Measurements from ENCODE around the gene FNDC7.

The FNDC7 gene

DNA sequence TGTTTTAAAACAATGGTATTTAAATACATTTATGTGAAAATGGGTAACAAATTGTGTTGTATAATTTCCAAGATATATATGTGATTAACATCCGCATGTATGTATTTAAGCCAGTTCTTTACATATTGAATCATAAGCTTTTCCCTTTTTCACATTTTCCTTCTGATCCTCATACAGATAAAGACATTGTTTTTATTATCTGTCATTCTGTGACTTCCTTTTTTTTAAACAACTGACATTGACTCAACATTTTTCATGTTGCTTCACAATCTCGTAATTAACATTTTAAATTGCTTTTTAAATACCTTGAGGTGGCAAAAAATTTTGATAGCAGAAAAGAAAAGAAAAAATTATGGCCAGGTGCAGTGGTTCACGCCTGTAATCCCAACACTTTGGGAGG is 35.2 kb downstream of the FNDC7 start:
- Histone ChIP-seq H3K4me3 (ENCODE audit: low read depth in 1 of 2, low read length in 1 of 2) (peak overlapping the region; percentile 92 to 95), H3K27me3 (no peaks in the 10 kb centered on the region), H3K4me1 (ENCODE audit: control insufficient read depth in 1 of 2, insufficient read depth in 1 of 2, low read depth in 1 of 2, low read length in 1 of 2) (peaks cover 16 to 35% of the 10 kb centered on the region in 2 experiments), H3K36me3 (peaks cover 10% of the 10 kb centered on the region), H3K27ac (peak overlapping the region; percentile 98), H3K9me3 (no peaks in the 10 kb centered on the region)
- TF ChIP-seq, protein P1, sequence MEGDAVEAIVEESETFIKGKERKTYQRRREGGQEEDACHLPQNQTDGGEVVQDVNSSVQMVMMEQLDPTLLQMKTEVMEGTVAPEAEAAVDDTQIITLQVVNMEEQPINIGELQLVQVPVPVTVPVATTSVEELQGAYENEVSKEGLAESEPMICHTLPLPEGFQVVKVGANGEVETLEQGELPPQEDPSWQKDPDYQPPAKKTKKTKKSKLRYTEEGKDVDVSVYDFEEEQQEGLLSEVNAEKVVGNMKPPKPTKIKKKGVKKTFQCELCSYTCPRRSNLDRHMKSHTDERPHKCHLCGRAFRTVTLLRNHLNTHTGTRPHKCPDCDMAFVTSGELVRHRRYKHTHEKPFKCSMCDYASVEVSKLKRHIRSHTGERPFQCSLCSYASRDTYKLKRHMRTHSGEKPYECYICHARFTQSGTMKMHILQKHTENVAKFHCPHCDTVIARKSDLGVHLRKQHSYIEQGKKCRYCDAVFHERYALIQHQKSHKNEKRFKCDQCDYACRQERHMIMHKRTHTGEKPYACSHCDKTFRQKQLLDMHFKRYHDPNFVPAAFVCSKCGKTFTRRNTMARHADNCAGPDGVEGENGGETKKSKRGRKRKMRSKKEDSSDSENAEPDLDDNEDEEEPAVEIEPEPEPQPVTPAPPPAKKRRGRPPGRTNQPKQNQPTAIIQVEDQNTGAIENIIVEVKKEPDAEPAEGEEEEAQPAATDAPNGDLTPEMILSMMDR (IDR thresholded peaks at IDR 0.05): no peak

DNA sequence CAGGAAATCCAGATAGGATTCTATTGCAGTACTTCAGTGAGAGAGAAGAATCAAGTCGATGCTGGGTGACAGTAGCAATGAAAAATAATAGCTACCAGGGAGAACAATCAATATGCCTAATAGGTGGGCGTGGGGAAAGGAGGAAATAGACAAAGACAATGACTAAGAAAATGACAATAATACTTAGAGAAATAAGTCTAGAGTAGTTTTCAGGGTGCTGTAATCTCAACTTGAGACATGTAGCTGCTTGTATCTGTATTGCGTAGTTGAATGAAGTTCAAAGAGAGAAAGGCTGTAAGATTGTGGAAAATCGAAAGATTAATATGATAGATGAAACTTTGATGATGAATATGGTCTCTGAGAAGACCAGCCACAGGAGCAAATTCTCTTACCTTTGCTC is 36.4 kb downstream of the FNDC7 start:
- no peak overlapping the region for H3K4me3 ChIP-seq (ENCODE audit: low read depth in 1 of 2, low read length in 1 of 2)
- H3K9me3 ChIP-seq: no peaks in the 10 kb centered on the region
- peak overlapping the region; percentile 98 for H3K27ac ChIP-seq
- H3K4me1 ChIP-seq (ENCODE audit: control insufficient read depth in 1 of 2, insufficient read depth in 1 of 2, low read depth in 1 of 2, low read length in 1 of 2): peaks cover 16 to 35% of the 10 kb centered on the region in 2 experiments
- no peaks in the 10 kb centered on the region for H3K27me3 ChIP-seq
- TF ChIP-seq, protein P1 (IDR thresholded peaks at IDR 0.05): no peak
- H3K36me3 ChIP-seq: peaks cover 21% of the 10 kb centered on the region

DNA sequence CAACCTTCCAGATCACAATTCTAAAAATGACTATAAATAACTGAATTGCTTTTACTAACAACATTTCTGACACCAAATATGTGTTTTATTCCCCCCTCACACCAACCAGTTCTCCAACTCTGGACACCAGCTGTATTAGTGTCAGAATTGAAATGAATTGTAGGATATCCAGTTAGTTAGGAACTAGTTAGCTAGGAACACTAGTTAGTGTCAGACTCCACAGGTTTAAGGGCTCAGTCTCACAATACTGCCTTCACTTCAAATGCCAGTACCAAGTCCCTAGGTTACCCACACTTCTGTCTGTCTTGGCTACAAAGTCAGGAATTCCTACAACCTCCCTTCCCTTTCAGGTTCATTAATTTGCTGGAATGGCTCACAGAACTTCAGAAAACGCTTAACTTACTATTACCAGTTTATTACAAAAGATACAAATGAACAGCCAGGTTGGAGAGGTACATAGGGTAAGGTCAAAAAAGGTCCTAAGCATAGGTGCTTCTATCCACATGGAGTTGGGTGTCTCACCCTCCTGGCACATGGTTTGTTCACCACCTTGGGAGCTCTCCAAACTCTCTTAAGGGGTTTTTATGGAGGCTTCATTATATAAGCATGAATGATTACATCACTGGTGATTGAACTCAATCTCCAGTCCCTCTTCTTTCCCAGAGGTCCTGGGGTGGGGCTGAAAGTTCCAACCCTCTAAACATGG is 37.9 kb downstream of the FNDC7 start:
- peak overlapping the region; percentile 32 for H3K27ac ChIP-seq
- no peaks in the 10 kb centered on the region for H3K9me3 ChIP-seq
- no peaks in the 10 kb centered on the region for H3K27me3 ChIP-seq
- H3K4me1 ChIP-seq (ENCODE audit: control insufficient read depth in 1 of 2, insufficient read depth in 1 of 2, low read depth in 1 of 2, low read length in 1 of 2): peaks cover 16 to 35% of the 10 kb centered on the region in 2 experiments
- peaks cover 36% of the 10 kb centered on the region for H3K36me3 ChIP-seq
- TF ChIP-seq, protein P1 (IDR thresholded peaks at IDR 0.05): no peak
- H3K4me3 ChIP-seq (ENCODE audit: low read depth in 1 of 2, low read length in 1 of 2): no peak overlapping the region

DNA sequence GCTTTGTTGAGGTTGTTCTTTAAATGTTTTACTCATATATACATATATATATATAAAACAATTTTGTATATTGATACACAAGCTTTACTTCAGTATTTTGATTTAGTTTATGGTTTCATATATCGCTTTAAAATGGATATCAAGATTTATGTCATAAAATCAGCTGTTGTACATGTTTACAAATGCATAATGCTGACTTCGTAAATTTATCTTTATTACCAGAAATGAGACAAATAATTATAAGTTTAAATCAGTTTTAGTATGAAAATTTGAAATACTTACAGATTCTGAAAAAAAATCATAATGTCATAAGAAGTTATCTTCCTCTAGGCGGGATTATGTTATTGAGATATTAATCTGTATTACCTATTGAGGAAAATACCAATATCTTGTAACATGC is 40.7 kb downstream of the FNDC7 start:
- Histone ChIP-seq H3K36me3 (peaks cover 63% of the 10 kb centered on the region), H3K4me3 (ENCODE audit: low read depth in 1 of 2, low read length in 1 of 2) (no peak overlapping the region), H3K27ac (no peak overlapping the region), H3K27me3 (no peaks in the 10 kb centered on the region), H3K9me3 (no peaks in the 10 kb centered on the region), H3K4me1 (ENCODE audit: control insufficient read depth in 1 of 2, insufficient read depth in 1 of 2, low read depth in 1 of 2, low read length in 1 of 2) (peaks cover 0 to 14% of the 10 kb centered on the region in 2 experiments)
- TF ChIP-seq, protein P1 (IDR thresholded peaks at IDR 0.05): no peak

DNA sequence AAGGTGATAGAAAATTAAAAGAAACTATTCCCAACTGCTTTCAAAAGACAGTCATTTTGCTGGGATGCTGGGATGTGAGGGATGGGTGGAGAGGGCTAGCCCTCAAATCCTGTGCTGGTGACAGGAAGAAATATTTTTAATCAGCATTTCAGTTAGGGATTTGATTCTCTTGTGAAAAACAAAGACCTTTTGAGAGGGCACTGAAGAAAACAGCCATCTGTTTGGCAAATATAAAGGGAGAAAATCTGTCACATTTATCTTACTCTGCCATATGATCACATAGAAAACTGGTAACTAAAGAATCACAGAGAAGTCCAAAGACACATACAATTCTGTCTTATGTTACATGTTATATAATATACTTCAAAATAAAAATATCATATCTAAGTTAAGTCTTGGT is 46.1 kb downstream of the FNDC7 start:
- Histone ChIP-seq H3K4me1 (ENCODE audit: control insufficient read depth in 1 of 2, insufficient read depth in 1 of 2, low read depth in 1 of 2, low read length in 1 of 2) (no peaks in the 10 kb centered on the region), H3K9me3 (no peaks in the 10 kb centered on the region), H3K27me3 (no peaks in the 10 kb centered on the region), H3K36me3 (peaks cover 98% of the 10 kb centered on the region), H3K27ac (no peak overlapping the region), H3K4me3 (ENCODE audit: low read depth in 1 of 2, low read length in 1 of 2) (no peak overlapping the region)
- TF ChIP-seq, protein P1 (IDR thresholded peaks at IDR 0.05): no peak
